Panc1 (cell line): ENCODE data around the gene SLC22A23. TPM values are rescaled to one million over a fixed set of nuclear protein-coding genes. Genes with fewer than 3 reads are reported as not detected.

Source experiments
- ATAC-seq: fragments of 200-7000 bp; cut with Tn5 transposase; 2 replicates; pipeline ENCODE4 v1.9.1; 2020; ENCODE audit warnings: mild to moderate bottlenecking, moderate library complexity
- BruUV-seq: library from RNA; stranded (reverse); fragments of 400-500 nt; replicated peaks from 2 replicates; lab custom pipeline; 2021; lab: Mats Ljungman, UMichigan
- CTCF ChIA-PET: fragments of 300-600 bp; sonication (Branson Sonifier 250); formaldehyde crosslinking; loops from one replicate; lab custom pipeline; 2022; ENCODE audit warnings: antibody characterized with exemption; lab: Charles Lee
- POLR2A ChIA-PET: fragments of 300-600 bp; sonication (Branson Sonifier 250); formaldehyde crosslinking; loops from one replicate; lab custom pipeline; 2022; ENCODE audit warnings: antibody characterized with exemption; lab: Charles Lee
- DNase-seq: peaks from one replicate; pipeline ENCODE4 v3.0.0-alpha.2; 2010; ENCODE audit warnings: low read depth, low spot score
- H3K27ac ChIP-seq: 2 replicates; pipeline ENCODE4 v1.5.1; 2011; ENCODE audit warnings: mild to moderate bottlenecking, low read length, inconsistent platforms
- H3K27me3 ChIP-seq: fragments of 200-500 bp; sonication (Bioruptor generic); 2 replicates; pipeline ENCODE4 v1.6.0; 2014; ENCODE audit warnings: low read length, inconsistent platforms; ENCODE audit not compliant: control insufficient read depth, insufficient read depth
- H3K36me3 ChIP-seq: fragments of 200-500 bp; sonication (Bioruptor generic); 2 replicates; pipeline ENCODE4 v1.5.1; 2014; ENCODE audit warnings: inconsistent platforms, mild to moderate bottlenecking, low read length, moderate library complexity; ENCODE audit not compliant: control insufficient read depth, insufficient read depth
- H3K4me1 ChIP-seq: 2 replicates; pipeline ENCODE4 v1.5.1; 2011; ENCODE audit warnings: inconsistent platforms, mild to moderate bottlenecking, low read length, moderate library complexity; ENCODE audit not compliant: control insufficient read depth, insufficient read depth
- H3K4me3 ChIP-seq, 2 experiments: 2 replicates each; pipeline ENCODE4 v1.5.1; 2011 to 2012; ENCODE audit warnings: low read depth in 2 of 2, low read length in 2 of 2, mild to moderate bottlenecking in 2 of 2, inconsistent platforms in 1 of 2, moderate library complexity in 1 of 2
- H3K9me3 ChIP-seq: fragments of 200-500 bp; sonication (Bioruptor generic); 2 replicates; pipeline ENCODE4 v1.5.1; 2014; ENCODE audit warnings: low read depth, mild to moderate bottlenecking, inconsistent platforms, low read length, moderate library complexity; ENCODE audit not compliant: control insufficient read depth, insufficient read depth
- CTCF ChIP-seq: fragments of 450-650 bp; IDR thresholded peaks from 2 replicates; pipeline ENCODE4 v1.5.1; 2017; ENCODE audit warnings: mild to moderate bottlenecking
- POLR2AphosphoS5 ChIP-seq: IDR thresholded peaks from 2 replicates; pipeline ENCODE4 v1.6.1; 2012; ENCODE audit warnings: mild to moderate bottlenecking, low read depth, low read length, moderate library complexity
- REST ChIP-seq, 2 experiments: IDR thresholded peaks; 2 replicates each; pipeline ENCODE4 v1.6.1; 2011 to 2012; ENCODE audit warnings: low read depth in 2 of 2, control low read depth in 1 of 2, low read length in 1 of 2, mild to moderate bottlenecking in 1 of 2, moderate library complexity in 1 of 2; ENCODE audit not compliant: insufficient read depth in 1 of 2
- SIN3A ChIP-seq: IDR thresholded peaks from 2 replicates; pipeline ENCODE4 v1.6.1; 2012; ENCODE audit warnings: low read depth, mild to moderate bottlenecking, low read length, moderate library complexity, borderline replicate concordance; ENCODE audit not compliant: insufficient read depth
- TCF7L2 ChIP-seq: IDR thresholded peaks from 2 replicates; pipeline ENCODE4 v1.6.1; 2011; ENCODE audit warnings: mild to moderate bottlenecking, low read depth, low read length, inconsistent platforms
- in situ Hi-C: cut with HindIII; loops from 2 replicates; pipeline ENCODE4 v1.10.0; 2016; ENCODE audit warnings: low sequenced_read_pairs, low pct_unique_long_range_greater_than_20kb
- intact Hi-C: fragments of 100-400 bp; cut with micrococcal nuclease; formaldehyde crosslinking; loops from one replicate; pipeline ENCODE4 v1.10.0; 2022; ENCODE audit not compliant: unreplicated experiment
- total RNA-seq: library from RNA; stranded (reverse); gene quantifications from one replicate; pipeline ENCODE4 v1.2.1, GENCODE V29; 2021; ENCODE audit not compliant: unreplicated experiment

Gene SLC22A23
- total RNA-seq, 1 experiment from 2014 or later: 4.5 TPM

GRCh38 chr6:3359101-3359752 is 97.6 kb downstream of the SLC22A23 start:
- in situ Hi-C loops: no loop called here
- ChIA-PET CTCF (no interaction called here), POLR2A (no interaction called here)
- ATAC-seq (no peak), DNase-seq (no peak)
- Histone ChIP-seq H3K4me1 (peaks cover 22% of the 10 kb centered on the region), H3K9me3 (no peaks in the 10 kb centered on the region), H3K4me3 (no peak overlapping the region), H3K36me3 (no peaks in the 10 kb centered on the region), H3K27me3 (no peaks in the 10 kb centered on the region), H3K27ac (no peak overlapping the region)
- BruUV-seq: no TSS peak
- TF ChIP-seq REST (IDR thresholded peaks at IDR 0.05; ENCODE audit: insufficient read depth in 1 of 2, low read depth in 2 of 2, low read length in 1 of 2): no peak
- no peak for TF ChIP-seq CTCF
- TF ChIP-seq SIN3A: no peak
- TF ChIP-seq TCF7L2: no peak
- no peak for TF ChIP-seq POLR2AphosphoS5
- intact Hi-C loops: no loop called here

- CTCF ChIA-PET: no interaction called here
Measured at GRCh38 chr6:3358413-3359100, 98.3 kb downstream of the SLC22A23 start.

More at GRCh38 chr6:3358413-3359100, 98.3 kb downstream of the SLC22A23 start:
- in situ Hi-C loops: no loop called here
- no TSS peak for BruUV-seq
- TF ChIP-seq POLR2AphosphoS5 (no peak), CTCF (no peak), SIN3A (no peak), TCF7L2 (no peak), REST (IDR thresholded peaks at IDR 0.05; ENCODE audit: insufficient read depth in 1 of 2, low read depth in 2 of 2, low read length in 1 of 2) (no peak)
- POLR2A ChIA-PET: no interaction called here
- Histone ChIP-seq H3K36me3 (no peaks in the 10 kb centered on the region), H3K27ac (no peak overlapping the region), H3K4me1 (peaks cover 22% of the 10 kb centered on the region), H3K9me3 (no peaks in the 10 kb centered on the region), H3K27me3 (no peaks in the 10 kb centered on the region), H3K4me3 (no peak overlapping the region)
- DNase-seq (no peak), ATAC-seq (no peak)
- intact Hi-C loops: no loop called here
